Measurements from ENCODE around the gene PLAC8.

Gene PLAC8, protein sequence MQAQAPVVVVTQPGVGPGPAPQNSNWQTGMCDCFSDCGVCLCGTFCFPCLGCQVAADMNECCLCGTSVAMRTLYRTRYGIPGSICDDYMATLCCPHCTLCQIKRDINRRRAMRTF

DNA sequence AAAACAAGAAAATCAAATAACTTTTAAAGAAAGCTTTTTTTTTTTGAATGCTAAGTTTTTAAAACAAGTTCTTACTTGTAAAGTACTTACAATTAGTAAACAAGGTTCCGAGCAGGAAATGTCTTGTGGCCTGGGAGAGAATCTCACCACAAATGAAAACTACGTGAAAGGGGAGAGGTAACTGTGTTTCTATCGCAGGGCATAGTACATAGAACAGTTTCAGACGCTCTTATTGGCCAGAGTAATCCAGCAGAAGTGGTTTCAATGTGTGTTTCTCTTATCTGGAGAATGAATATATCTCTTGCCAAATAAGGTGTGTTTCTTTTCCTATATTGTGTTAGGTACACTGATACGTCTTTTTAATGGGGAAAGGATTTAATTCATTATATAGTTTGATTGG, at the start of gene PLAC8:
PLAC8 (minus strand) TSS at position 154 of the 400 bp plus-strand sequence. CDS start 6,808 bp downstream, outside the sequence.
- H3K4me3 ChIP-seq (ENCODE audit: low read depth, low read length) = peak within 1 kb of the TSS; percentile 68
- DNase-seq (ENCODE audit: low read depth) = peak; percentile 87
- TF ChIP-seq, protein P1, sequence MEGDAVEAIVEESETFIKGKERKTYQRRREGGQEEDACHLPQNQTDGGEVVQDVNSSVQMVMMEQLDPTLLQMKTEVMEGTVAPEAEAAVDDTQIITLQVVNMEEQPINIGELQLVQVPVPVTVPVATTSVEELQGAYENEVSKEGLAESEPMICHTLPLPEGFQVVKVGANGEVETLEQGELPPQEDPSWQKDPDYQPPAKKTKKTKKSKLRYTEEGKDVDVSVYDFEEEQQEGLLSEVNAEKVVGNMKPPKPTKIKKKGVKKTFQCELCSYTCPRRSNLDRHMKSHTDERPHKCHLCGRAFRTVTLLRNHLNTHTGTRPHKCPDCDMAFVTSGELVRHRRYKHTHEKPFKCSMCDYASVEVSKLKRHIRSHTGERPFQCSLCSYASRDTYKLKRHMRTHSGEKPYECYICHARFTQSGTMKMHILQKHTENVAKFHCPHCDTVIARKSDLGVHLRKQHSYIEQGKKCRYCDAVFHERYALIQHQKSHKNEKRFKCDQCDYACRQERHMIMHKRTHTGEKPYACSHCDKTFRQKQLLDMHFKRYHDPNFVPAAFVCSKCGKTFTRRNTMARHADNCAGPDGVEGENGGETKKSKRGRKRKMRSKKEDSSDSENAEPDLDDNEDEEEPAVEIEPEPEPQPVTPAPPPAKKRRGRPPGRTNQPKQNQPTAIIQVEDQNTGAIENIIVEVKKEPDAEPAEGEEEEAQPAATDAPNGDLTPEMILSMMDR (IDR thresholded peaks at IDR 0.05; ENCODE audit: insufficient read depth, low read depth, low read length, missing control alignments) = no peak

DNA sequence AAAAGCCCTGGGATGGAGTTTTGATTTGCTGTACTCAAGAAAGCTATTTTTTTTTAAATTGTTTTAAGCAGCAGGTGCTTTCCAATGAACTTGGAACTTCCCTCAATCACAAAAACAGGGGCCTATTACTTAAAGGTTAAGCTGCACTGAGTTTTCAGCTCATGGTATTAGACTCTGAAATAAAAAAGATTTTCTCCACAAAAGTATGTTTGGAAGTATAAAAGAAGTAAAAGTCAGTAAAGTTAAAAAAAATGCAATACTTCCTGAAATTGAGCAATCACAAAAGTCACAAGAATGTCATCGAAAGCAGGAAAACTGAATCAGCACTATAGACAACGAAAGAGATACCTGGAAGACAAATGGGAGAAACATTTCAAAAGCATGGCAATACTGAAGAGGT, 38.9 kb upstream of the PLAC8 start:
- TF ChIP-seq, protein P1 (IDR thresholded peaks at IDR 0.05; ENCODE audit: insufficient read depth, low read depth, low read length, missing control alignments) = no peak
- peak; percentile 24 for DNase-seq (ENCODE audit: low read depth)
- no peak overlapping the region for H3K4me3 ChIP-seq (ENCODE audit: low read depth, low read length)

DNA sequence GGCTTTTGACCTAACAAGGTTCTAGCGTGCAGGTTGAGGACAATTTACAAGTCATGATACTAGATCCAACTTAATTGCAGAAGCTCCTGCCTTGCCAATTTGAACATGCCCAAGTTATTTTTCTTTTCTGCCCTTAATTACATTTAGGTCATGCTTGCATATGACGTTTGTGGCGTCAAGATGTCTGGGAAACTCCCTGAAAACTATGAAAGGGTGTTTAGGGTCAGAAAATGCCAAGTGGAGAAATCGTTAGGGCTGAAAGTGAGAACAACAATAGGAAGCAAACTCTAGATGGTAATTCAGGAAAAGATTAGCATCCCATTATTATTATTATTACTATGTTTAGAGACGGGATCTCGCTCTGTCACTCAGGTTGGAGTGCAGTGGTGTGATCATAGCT, 38.2 kb upstream of the PLAC8 start:
- no peak for DNase-seq (ENCODE audit: low read depth)
- TF ChIP-seq, protein P1 (IDR thresholded peaks at IDR 0.05; ENCODE audit: insufficient read depth, low read depth, low read length, missing control alignments) = no peak
- H3K4me3 ChIP-seq (ENCODE audit: low read depth, low read length) = no peak overlapping the region

DNA sequence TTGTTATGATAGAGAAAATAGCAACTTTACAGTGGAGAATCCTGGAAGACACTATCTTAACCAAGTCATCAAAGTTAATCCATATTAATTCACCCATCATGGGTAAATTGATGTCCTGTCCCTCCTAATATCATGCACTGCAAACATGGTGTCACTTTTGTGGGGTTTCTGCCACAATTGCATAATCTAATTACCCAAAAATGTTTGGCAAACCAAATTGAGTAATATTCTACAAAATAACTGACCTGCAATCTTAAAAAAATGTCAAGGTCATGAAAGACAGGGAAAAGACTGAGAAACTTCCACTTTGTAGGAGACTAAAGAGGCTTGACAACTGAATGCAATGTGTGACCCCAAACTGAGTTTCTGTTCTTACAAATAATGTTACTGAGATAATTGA, 37.1 kb upstream of the PLAC8 start:
- TF ChIP-seq, protein P1 (IDR thresholded peaks at IDR 0.05; ENCODE audit: insufficient read depth, low read depth, low read length, missing control alignments) = no peak
- DNase-seq (ENCODE audit: low read depth) = no peak
- H3K4me3 ChIP-seq (ENCODE audit: low read depth, low read length) = no peak overlapping the region

DNA sequence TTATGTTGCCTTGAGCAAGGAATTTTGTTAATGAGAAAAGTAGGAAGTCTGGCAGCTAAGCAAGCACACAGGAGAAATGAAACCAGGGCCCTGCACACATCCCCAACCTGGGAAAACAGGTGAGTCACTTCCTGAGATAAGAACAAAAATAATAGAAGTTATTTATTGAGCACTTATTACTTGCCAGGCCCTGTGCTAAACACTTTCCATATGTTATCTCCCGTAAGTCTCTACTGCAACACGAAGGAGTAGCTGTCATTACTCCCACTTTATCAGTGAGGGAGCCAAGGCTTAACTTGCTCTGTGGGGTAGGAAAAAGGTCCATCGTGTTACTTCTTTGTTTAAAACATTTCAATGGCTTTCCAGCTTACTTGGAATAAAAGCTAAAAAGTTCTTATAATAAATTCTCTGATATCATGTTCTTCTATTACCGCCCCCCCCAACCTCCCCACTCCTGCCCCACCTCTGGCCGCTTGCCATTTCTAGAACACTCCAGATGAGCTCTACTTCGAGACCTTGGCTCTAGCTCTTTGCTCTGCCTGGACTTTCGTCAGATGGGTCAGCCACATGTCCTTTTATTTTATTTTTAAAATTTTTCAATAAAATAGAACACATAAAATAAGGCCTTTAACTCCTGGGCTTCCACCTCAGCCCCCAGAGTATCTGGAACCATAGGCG, 36.3 kb upstream of the PLAC8 start:
- DNase-seq (ENCODE audit: low read depth) = no peak
- no peak overlapping the region for H3K4me3 ChIP-seq (ENCODE audit: low read depth, low read length)
- TF ChIP-seq, protein P1 (IDR thresholded peaks at IDR 0.05; ENCODE audit: insufficient read depth, low read depth, low read length, missing control alignments) = no peak

DNA sequence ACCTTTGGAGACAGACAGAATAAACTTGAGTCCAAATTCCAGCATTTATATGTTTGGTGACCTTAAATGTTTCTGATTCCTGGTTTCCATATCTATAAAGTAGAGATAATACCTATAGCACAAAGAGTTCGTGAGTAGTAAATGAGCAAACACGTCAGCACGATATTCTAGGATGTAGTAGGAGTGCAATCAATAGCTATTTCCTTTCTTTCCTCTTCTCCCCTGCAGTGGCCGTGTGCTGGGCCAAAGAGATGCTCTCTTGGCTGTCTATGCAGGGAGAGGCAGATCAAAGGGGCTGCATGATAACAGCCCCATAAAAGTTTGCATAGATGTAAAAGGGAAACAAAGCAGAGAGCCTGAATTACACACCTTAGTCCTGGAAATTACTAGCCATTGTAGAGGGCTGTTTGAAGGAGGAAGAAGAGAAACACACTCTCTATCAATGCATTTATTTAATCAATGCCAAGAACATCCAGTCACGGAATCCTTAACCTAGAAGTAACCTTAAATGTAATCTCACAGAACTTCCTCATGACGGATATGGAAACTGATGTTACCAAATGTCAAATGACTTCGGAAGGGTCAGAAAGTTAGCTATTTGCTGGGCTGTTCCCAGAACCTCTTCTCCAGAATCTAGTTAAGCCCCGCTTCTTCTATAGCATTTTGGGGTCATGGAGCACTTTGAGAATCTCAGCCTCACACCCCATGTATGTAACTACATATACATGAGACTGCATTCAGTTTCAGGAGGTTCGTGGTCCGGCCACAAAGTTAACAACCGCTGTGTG, 35.5 kb upstream of the PLAC8 start:
- no peak overlapping the region for H3K4me3 ChIP-seq (ENCODE audit: low read depth, low read length)
- DNase-seq (ENCODE audit: low read depth) = no peak
- TF ChIP-seq, protein P1 (IDR thresholded peaks at IDR 0.05; ENCODE audit: insufficient read depth, low read depth, low read length, missing control alignments) = no peak
